NCI-H2171 treated with DMSO at 0.1 percent for 48 hours (cell line): Measurements from ENCODE around the gene AKT1.
"Not testable (repeated sequence)": the region's sequence is repeated elsewhere in the genome, so short reads cannot be mapped to it uniquely, and the experiment has no call there.

Experiments used
- DNase-seq: peaks from one replicate; lab custom pipeline; 2025; lab: John Stamatoyannopoulos, UW

The AKT1 gene

DNA sequence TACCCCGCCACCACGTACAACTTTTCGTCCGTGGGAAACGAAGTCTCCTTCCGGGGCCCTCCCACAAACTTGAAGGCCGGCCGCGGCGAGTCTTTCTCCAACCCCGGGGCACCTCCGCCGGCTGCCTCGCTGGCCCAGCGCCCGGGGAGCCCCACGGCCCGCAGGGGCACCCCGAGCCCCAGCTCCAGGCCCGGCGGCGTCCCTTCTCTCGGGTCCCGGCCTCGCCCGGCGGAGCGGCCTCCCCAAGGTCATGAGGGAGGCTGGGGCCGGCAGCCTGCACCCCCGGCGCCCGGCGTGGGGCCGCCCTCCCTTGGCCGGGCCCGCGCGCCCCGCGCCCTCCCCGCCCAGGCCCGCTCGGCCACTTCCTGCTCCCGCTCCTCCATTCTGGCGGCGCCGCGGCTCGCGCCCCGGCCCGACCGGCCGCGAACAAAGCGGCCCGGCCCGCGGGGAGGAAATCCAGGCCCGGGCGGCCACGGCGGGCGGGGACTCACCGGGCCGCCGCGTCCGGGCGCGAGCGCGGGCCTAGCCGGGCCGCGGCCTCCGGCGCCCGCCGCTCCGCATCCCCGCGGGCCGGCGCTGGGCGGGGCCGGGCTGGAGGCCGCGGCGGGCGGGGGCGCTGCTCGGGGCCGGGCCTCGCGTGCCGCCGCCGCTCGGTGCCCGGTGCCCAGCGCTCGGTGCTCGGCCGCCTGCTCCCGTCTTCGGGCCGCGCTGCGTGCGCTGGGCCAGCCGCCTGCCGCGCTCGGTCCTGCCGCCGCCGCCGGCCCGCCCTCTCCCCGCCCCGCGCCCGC lies at the start of gene AKT1:
Gene AKT1, minus strand, starts transcription at position 756 of the 788 bp plus-strand sequence. CDS start 3,105 bp downstream, outside the sequence.
- DNase-seq, result no peak

DNA sequence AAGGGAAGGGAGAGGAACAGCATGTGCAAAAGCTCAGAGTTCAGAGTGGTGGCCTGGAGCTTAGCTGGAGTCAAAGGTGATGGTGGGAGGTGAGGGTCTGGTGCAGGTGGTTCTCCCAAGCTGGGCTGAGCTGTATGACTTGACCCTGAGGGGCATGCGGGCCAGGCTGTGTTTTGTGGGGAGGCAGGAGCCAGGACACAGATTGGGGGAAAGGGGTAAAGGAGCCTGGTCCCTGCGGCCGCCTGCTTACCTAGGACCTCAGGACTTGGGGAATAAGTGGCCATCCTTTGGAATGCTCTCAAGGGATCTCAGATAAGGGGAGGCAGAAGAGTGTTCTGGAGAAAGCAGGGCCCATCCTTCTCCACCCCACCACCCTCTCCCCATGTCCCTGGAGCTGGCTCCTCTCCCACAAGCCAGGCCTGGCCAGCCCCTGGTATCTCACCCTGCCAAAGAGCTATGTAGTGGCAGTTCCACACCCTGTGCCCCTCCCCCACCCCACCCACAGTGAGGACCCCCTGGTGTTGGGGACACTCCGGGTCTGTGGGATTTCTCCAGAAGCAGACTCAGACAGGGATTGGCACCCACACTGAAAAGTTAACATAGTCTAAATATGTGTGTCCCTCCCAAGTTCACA lies 49.6 kb upstream of the AKT1 start:
- DNase-seq, result no peak

DNA sequence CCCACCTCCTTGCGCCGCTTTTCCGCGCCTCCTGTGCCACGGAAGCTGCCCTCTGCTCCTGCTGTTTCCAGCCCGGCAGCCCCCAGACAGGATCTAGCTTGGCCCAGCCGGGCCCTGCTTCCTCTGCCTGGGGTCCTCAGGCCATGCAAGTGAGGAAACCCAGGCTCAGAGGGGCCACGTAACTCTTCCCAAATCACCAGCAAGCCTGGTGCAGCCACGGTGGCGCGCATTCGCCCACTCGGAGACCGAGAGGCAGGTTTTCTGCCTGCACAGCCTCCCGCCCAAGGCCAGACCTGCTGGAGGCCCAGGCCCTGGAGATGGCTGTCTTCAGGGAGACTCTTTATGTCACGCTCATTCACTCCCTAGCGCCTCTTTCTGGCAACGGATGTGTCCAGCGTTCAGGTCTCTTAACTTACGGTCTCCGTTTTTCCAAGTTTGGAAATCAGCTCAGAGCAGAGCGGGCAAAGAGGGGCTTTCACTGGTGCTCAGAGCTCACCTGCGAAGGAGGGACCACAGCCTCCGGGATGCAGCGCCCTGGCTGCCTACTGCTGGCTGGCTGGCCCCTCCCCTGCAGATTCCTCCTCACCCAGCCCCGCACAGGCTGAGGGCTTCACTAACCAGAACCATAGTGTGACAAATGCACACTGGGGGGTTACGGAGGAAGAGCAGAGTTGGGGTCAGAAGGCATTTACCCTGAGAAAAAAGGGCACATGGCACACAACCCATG lies 48.9 kb upstream of the AKT1 start:
- no peak for DNase-seq

DNA sequence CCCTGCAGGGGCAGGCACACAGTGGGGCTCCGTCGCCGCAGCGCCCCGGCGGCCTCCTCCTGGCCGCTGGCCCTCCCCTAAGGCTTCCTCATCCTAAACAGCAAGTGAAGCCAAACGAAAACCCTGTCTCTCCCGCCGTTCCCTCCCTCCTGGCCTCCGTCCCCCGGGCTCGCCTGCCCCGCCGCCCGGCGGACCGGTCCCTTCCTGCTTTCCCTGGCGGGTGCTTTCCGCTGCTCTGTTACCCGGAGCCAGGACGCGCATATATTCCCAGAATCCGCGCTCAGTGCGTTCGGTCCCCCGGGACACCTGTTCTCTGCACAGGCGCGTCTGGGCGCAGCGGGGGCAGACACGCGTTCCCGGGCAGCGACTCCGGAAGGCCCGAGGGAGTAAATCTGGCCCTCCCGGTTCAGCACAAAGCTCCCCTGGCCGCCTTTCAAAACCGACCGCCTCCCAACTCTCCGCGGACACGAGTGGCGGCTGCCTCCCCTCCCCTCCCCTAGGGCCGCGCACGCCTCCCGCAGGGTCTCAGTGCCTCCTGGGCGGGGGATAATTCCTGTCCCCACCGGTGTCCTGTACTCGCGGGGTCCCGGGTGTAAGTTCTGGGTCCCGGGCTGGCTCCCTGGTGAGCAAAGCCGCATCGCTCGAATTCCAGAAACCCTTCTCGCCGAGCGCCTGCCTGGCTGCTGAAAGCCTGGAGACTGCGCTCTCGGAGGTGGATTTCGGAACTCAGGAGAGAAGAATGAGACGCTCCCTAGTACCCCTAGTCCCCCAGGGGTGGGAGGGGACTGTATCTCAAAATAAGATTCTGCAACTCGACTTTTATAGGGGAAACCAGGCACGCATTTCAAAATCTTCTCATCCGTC lies 48.1 kb upstream of the AKT1 start:
- DNase-seq, result peak; percentile 83

DNA sequence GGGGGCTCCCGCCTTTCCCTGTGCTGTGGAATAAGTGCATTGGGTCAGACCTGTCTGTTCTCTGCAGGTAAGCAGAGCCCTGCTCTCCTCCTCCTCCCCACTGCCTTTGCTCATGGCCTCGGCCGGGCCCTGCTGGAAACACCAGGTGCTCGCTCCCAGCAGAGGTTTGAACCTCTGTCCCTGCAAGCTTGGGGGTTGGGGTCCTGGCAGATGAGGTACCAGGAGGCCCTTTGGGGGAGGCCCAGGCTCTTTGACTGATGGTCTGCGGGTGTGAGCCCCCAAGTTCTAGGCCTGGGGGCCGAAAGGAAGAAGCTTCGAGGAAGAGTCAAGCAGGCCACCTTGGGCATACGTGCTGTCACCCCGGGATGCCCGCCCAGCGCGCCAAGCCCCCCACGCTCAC lies 47.5 kb upstream of the AKT1 start:
- DNase-seq, result no peak

DNA sequence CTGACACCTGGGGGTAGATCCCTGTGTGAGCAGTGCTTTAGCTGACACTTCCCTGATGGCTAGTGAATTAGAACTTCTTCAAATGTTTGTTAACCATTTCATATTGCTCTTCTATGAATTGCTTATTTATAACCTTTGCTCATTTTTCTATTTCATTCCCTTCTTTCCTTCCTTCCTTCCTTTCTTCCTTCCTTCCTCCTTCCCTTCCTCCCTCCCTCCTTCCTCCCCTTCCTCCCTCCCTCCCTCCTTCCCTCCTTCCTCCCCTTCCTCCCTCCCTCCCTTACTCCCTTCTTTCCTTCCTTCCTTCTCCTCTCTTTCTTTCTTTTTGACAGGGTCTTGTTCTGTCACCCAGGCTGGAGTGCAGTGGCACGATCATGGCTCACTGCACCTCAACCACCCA lies 46.2 kb upstream of the AKT1 start:
- DNase-seq, result no peak

DNA sequence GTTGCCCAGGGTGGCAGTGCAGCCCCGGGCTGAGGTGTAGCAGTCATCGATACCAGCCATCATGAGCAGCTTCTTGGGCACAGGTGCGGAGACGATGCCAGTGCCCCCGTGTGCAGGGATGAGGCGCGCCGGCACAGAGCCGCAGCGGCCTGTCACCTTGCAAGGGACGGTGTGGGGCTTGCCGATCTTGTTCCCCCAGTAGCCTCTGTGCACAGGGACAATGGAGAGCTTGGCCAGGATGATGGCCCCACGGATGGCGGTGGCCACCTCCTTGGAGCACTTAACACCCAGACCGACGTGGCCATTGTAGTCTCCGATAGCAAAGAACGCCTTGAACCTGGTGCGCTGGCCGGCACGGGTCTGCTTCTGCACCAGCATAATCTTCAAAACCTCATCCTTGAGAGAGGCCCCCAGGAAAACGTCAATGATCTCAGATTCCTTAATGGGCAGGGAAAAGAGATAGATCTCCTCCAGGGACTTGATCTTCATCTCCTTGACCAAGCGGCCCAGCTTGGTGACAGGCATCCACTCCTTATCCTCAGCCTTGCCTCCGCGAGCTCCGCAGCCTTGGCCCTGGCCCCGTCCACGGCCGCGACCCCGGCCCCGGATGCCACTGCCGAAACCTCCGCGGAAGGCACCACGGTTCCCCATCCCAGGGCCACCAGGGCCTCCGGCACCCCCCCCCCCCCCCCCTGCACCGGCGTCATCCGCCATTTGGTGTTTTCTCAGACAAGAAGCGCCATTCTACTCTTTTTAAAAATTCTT lies 40.8 kb upstream of the AKT1 start:
- not testable (repeated sequence) for DNase-seq

DNA sequence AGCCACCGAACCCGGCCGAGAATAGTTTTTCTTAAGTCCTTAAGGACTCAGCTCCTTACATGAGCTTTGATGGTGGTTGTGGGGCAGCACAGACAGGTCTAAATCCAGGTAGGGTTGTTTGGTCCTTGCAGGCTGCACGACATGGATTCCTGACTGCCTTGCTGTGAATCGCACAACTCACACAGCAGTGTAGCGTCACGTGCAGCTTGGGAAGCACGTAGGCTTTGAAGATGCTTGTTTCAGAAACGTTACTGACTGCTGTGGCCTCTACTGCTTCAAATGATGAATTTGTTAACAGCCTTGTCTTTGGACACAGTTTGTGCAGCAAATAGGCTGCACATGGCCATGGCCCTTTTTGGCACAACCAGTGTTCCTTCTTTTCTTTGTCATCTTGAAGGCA lies 35.2 kb upstream of the AKT1 start:
- no peak for DNase-seq

DNA sequence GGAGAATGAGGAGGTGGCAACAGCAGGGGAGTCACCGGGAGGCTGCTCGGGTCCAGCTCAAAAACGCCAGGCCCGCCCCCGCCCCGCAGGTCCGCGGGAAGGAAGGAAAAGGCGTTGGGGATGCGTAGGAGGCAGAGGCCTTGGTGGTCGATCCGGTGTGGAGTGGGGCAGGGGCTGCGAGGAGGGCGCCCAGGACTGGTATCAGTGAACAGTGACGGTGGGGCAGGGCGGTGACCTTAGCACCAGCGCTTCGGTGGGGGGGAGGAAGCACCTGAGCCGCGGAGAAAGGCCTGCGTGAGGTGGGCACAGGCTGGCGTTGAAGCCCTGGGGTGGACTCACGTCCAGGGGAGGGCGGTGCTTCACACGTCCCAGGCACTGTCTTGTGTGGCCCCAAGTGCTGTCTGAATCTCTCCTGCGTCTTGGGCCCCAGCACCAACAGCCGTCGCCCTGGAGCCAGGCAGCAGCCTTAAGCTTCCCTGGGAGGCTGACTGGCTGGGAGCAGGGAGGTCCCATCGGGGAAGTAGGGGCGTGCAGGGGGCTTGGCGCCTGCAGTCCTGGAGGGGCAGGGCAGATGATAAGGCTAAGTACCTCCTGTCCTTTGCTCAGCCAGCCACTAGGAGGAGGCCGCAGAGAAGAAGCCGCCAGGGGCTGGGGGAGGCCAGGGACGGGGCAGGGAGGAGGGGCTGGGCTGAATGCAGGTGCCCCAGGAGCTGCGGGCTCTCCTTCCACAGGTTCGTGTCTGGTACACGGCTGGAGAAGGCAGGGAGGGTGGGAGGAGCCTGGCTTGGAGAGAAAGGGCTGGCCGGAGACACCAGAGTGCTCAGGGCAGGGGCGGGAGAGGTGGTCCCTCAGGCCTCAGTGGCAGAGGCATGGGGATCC lies 31.9 kb upstream of the AKT1 start:
- peak; percentile 68 for DNase-seq

DNA sequence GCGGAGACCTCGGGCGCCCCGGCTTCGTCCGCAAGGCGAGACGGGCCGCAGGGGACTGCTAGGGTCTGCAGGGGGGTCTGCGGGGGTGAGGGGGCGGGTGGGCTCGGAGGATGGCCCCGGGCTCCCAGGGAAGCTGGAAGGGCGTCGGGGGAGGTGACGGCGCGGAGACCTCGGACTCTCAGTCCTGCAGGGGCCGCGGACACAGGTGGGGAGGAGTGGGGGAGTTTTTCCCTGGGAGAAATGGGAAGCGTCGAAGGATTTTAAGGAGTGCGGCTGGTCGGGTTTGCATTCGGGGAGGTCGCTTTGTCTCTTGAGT lies 31.3 kb upstream of the AKT1 start:
- DNase-seq, result no peak

DNA sequence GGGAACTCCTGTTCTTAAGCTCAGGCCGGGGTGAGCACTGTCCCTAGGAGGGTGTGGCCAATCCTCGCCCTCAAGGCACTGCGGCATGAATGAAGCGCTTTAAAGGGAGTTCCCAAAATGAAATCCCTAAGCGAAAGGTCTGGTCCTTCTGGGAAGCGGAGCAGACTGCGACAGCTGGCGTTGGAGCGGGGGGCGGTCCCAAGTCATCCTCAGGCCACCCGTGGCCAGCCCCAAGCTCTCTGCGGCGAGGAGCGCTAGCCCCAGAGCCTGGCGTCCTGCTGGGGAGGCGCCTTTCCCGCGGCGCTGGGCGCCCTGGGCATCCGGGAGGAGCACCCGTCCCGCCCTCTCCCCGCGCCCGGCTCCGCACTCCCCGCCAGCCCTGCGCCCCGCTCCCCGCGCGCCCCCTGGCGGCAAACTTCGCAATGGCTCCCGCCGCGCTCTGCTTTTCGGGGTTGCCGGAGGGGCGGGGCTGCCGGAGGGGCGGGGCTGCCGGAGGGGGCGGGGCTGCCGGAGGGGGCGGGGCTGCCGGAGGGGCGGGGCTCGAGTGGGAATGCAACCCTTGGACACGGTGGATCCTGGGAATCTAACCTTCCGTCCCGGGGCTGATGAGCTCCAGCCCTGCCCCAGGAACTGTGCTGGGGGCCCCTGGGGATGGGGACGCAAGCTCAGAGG lies 30.8 kb upstream of the AKT1 start:
- DNase-seq, result peak; percentile 84

DNA sequence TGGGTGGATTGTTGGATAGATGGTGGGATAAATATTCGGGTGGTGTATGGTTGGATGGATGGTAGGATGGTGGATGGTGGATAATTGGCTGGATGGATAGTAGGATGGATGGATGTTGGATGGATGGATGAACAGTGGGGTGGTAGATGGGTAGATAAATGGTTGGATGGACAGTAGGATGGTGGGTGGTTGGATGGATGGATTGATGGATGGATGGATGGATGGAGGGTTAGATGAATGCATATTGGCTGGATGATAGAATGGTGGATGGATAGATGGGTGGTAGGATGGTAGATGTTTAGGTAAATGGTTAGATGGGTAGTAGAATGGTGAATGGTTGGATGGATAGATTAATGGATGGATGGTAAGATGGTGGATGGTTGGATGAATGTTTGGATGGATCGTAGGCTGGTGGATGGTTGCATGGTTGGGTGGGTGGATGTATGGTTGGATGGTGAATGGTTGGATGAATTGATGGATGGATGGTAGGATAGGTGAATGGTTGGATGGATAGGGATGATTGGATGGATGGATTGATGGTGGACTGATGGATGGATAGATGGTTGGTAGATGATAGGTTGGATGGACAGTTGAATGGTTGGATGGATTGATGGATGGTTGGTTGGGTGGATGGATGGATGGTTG lies 28.9 kb upstream of the AKT1 start:
- no peak for DNase-seq

DNA sequence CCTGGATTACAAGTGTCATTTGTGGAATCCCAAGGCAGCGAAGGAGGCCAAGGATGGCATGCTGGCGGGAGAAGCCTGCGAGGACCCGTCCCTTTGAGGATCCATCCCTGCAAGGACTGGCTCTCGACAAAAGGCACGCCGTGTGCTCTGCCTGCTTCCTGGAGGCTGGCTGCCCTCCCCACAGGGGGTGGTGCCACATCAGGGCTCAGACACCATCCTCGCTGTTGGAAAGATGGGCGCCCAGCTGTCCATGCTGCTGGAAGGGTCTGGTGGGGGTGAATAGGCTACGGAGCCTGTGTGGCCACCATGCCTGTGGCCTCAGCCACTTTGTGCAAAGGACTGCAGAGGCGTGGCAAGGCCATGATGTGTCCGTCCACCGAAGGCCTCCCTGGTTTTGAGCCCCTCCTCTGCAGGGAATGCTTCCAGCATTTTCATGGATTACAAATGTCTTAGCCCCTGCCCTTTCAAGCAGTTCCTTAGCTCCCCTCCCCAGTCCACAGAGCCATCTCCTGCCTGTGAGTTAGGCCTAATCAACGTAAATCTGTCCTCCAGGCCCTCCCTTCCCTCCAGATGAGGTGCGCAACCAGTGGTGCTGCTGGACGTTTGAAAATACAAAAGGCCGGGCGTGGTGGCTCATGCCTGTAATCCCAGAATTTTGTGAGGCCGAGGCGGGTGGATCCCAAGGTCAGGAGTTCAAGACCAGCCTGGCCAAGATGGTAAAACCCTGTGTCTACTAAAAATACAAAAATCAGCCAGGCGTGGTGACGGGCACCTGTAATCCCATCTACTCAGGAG lies 27.5 kb upstream of the AKT1 start:
- DNase-seq, result no peak

DNA sequence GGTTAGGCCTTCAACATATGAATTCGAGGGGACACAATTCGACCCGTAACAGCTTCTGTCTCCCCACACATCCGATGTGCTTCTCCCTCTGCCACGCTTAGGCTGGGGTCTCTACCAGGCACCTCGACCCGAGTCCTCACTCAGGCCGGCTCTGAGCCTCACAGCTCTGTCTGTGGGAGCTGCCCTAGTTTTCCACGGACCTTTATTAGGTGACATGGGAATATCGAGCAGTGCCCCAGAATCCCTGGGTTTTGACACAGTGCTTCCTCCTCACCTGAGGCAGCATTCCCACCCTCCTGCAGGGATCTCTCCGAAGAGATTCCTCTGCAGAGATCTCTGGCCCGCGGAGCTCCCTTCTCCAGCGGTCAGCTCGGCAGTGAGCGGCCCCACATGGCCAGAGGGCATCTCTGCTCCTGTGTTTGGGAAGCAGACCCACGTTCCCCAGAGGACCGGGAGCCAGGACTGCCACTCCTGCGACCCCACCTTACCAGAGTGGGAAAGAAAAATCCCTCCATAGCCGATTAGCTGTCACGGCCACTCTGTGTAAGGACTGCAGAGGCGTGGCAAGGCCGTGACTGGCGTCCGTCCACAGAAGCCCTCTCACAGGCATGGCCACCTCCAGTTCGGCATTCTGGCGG lies 26.5 kb upstream of the AKT1 start:
- no peak for DNase-seq

DNA sequence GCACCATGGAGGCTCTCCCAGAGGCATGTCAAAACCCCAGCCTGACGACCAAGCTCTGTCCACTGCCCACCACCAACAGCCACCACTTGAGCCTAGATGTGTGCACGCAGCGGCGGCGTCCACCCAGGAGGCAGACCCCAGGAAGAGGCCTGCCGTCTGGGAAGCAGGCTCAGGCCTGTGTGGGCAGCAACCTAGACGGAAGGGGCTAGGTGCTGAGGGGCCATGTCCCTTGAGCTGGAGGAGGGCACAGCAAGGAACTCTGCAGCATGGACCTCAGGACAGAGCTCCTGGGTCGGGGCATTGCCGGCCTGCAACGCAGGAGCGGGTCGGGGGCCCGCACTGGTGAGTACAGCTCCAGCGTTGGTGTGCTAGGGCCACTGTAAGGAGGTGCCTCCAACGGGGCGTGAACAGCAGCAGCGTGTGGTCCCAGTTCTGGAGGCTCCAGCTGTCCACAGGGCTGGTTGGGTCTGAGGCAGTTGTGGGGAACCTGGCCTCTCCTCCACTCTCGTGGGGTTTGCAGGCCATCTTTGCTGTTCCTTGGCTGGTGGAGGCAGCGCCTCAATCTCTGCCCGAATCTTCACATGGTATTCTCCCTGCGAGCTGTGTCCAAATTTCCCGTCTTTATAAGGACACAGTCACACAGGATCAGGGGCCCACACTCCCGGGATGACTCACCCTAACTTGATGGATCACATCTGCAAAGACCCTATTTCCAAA lies 25.8 kb upstream of the AKT1 start:
- no peak for DNase-seq

DNA sequence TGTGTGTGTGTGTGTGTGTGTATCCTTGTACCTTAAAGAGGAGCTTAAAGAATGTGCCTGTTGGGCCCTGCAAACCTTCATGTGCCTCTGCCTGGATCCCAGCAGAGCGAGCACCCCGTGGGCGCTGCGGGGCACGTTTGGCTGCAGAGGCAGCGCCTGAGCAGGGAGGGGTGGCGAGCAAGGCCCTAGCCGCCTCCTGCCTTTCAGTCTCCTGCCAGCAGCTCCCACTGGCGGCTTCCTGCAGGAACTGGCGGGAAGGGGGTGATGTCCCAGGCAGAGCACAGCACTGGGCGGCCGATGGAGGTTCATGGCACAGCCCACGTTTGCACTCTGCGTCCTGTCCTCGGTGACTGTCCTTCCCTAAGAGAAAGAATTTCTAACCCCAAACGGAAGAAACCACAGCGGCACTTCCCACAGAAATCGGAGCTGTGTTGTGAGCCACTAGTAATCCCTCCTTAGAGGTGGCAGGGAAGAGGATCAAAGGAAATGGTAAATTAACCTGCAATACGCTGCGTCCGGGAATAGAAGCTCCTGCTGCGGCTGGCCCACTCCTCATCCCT lies 25.2 kb upstream of the AKT1 start:
- no peak for DNase-seq

DNA sequence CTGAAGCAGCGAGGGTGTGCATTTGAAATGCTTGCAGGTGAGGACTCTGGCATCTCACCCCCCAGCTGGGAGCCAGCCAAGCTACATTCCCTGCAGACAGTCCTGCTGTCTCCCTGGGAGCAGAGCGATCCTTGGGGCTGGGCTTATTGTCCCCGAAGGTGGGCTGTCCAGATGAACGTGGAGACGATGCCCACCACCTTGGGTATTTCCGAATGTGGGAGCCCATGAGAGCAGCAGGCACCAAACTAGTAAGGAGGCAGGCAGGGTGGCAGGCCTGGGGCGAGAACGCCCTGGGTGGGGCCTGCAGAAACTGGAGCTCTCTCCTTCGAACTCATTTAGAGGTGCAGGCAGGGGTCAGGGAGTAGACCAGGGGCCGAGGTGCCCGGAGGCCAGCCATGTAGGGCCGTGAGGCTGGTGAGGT lies 23.8 kb upstream of the AKT1 start:
- peak; percentile 34 for DNase-seq
